Astrocyte of the cerebellum (primary cell): Measurements from ENCODE around the gene ABHD10.

Experiments
- DNase-seq: peaks from one replicate; pipeline ENCODE4 v3.0.0-alpha.2; 2011; ENCODE audit warnings: low read depth
- H3K4me3 ChIP-seq: 2 replicates; pipeline ENCODE4 v1.5.1; 2011; ENCODE audit warnings: mild to moderate bottlenecking, low read depth, low read length, moderate library complexity
- CTCF ChIP-seq: IDR thresholded peaks from 2 replicates; pipeline ENCODE4 v1.5.1; 2012; ENCODE audit warnings: low read length, low read depth, moderate library complexity, mild to moderate bottlenecking; ENCODE audit errors: missing control alignments
- in situ Hi-C: cut with HindIII; loops from 2 replicates; pipeline ENCODE4 v1.10.0; 2017; ENCODE audit warnings: low sequenced_read_pairs

The ABHD10 gene

GRCh38 chr3:111961461-111962164, 17.2 kb upstream of the ABHD10 start:
- no peak overlapping the region for H3K4me3 ChIP-seq
- no peak for DNase-seq
- in situ Hi-C loops: loop anchor here (25.0 kb wide), 1 partner anchor 249 kb away; no protein-coding TSS in a partner anchor
- TF ChIP-seq CTCF: no peak

GRCh38 chr3:111963424-111963823, 15.4 kb upstream of the ABHD10 start:
- no peak overlapping the region for H3K4me3 ChIP-seq
- DNase-seq: no peak
- TF ChIP-seq CTCF: no peak
- in situ Hi-C loops: loop anchor here (25.0 kb wide), 1 partner anchor 251 kb away; no protein-coding TSS in a partner anchor

GRCh38 chr3:111965484-111965883, 13.3 kb upstream of the ABHD10 start:
- in situ Hi-C loops: loop anchor here (5.0 to 25.0 kb wide), 3 partner anchors 48 to 253 kb away; no protein-coding TSS in a partner anchor
- H3K4me3 ChIP-seq: no peak overlapping the region
- TF ChIP-seq CTCF: no peak
- no peak for DNase-seq

GRCh38 chr3:111967068-111967467, 11.8 kb upstream of the ABHD10 start:
- no peak for TF ChIP-seq CTCF
- in situ Hi-C loops: loop anchor here (5.0 to 25.0 kb wide), 3 partner anchors 50 to 255 kb away; no protein-coding TSS in a partner anchor
- no peak overlapping the region for H3K4me3 ChIP-seq
- DNase-seq: no peak

- H3K4me3 ChIP-seq: no peak overlapping the region
- in situ Hi-C loops: loop anchor here (5.0 to 25.0 kb wide), 3 partner anchors 50 to 255 kb away; no protein-coding TSS in a partner anchor
- TF ChIP-seq CTCF: peak; percentile 83
- peak; percentile 68 for DNase-seq
Observed at GRCh38 chr3:111967651-111968274, 11.1 kb upstream of the ABHD10 start.

- DNase-seq: no peak
- H3K4me3 ChIP-seq: no peak overlapping the region
- TF ChIP-seq CTCF: no peak
- in situ Hi-C loops: loop anchor here (5.0 to 25.0 kb wide), 3 partner anchors 51 to 256 kb away; no protein-coding TSS in a partner anchor
Observed at GRCh38 chr3:111968319-111969054, 10.3 kb upstream of the ABHD10 start.
